Activated gamma-delta T cell (primary cell): Measurements from ENCODE around the gene RRAS.

ENCODE experiments used
- DNase-seq: peaks from one replicate; lab custom pipeline; 2025; lab: John Stamatoyannopoulos, UW
- total RNA-seq, 2 donors: gene quantifications; one replicate each; lab custom pipeline; 2026; lab: John Stamatoyannopoulos, UW

Gene RRAS
- 3.5 to 5.8 reads per million in 2 donors for total RNA-seq

DNA sequence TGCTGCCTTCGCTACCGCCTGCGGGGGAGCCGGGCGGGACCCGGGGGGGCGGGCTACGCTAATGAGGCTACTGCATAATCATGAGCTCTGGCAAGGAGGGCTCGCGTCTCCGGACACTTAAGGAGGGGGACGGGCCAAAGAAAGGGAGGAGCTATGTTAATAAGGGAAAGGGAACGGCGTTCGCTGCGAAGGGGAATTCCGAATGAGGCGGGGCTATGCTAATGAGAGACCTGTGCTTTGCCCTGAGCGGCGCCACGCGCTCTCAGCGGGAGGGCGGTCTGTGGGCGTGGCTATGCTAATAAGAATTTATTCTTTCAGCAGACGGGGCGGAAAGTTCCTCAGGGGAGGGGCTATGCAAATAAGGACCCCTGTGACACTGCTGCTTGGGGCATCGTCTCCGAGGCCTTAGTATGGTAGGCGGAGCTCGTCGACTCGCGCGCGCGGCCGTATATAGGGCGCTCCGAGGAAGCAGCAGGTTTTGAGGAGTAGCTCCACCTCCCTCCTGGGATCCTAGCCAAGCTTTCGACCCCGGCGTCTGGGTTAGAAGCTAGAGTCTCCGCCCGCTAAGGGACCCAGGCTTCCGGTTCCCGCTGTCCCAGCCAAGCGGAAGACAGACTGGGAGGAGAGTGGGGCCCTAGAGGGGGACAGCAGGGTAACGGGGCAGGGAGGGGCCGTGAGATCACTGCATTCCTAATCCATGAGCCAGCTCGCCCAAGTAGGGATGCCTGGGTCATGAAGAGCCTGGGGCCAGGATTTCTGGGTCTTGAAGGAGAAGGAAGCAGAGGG is at the start of gene RRAS:
RRAS (minus strand) TSS at position 31 of the 786 bp plus-strand sequence. CDS start 45 bp downstream, outside the sequence.
- peak; percentile 95 for DNase-seq

DNA sequence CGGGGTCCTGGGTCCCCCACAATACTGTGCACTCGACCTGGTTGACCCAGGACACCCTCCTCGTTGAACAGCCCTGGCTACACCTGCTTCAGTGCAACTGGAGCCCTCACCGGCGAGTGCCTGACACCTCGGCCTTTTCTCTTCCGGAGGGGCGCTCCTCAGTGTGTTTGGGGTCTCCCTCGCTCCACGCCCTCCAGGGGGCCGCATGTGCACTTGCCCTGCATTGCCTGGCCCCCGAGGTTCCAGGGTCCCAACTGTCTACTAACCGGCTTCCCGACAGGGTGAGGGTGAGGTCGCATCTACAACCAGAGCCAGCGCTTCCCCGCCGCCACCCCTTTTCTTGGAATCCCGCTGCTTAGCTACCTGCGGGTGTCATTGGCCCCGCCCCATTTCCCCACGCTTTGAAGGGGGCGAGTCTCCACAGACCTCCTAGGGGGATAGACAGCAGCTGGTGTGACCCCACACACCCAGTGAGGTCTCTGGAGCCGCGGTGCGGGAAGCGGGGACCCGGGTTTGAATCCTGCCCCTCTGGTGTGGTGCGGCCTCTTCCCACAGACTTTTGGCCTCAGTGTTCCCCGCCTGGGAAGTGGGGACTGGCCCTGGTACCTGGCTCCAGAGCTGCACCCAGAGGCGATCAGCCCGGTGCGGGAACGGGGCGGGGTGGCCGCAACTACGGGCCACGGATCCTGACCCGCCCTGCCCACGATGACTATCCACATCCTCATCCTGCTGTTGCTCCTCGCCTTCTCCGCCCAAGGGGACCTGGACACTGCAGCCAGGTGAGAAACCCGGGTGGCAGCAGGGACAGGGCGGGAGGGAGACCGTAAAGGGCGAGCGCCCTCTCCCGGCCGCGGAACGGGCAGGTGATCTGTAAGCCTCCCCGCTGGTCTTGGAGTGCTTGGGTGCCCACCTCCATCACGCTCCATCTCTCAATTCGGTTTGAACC is 49.5 kb upstream of the RRAS start, which contains the start of gene ADM5:
ADM5 (plus strand) TSS at position 462 of the 946 bp plus-strand sequence; CDS start at position 706, 244 bp downstream.
- no peak for DNase-seq

DNA sequence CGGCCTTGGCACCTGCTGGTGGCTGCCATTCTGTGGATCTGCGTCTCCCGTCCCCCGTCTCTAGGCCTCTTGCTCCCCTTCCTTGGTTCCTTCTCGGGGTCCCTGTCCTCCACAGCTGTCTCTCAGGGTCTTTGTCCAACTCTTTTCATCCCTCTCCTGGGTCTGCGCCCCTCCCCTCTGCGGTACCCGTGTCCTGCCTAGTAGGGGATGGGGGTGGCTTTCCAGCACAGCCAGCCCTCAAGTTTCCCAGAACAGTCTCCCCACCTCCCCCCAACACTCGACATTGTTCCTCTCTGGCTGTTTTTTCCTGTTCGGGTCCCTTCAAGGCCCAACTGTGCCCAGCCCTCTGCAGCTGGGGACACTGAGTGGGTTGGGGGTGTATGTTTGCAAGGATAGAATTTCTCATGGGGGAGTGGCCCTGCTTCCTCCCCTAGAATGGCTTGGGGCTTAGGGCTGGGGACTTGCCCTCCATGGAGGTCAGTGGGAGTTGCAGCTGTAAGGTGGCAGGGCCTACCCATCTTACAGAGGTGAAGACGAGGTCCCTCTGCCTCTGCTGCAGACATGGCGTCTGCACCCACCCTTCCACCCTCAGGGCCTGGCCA is 48.7 kb upstream of the RRAS start:
- DNase-seq: no peak

DNA sequence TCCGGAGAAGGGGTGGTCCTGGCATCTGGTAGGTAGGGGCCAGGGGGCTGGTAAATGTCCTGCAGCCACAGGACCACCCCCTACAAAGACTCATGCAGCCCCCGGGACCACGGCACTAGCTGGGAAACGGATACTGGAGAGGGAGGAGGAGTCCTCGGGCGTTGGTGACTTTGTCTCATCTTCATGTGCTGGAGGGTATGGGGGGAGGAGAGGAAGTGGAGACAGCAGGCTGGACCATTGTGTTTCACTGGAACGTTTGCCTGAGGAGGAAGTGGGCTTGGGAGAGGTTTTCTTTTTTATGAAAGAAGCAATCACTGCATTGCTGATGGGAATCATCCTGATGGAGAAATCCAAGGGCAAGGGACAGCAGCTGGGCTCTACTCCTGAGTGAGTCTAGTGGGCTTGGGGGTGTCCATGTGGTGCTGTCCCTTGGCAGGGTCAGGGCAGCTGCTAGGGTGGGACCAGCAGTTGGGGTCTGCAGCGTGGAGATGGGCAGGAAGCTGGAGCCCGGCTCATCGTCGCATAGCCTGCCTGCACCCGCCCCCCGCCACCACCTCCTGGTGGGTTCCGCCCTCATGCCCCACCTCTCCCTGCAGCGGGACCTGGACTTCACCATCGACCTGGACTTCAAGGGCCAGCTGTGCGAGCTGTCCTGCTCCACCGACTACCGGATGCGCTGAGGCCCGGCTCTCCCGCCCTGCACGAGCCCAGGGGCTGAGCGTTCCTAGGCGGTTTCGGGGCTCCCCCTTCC is 47.8 kb upstream of the RRAS start:
- no peak for DNase-seq

DNA sequence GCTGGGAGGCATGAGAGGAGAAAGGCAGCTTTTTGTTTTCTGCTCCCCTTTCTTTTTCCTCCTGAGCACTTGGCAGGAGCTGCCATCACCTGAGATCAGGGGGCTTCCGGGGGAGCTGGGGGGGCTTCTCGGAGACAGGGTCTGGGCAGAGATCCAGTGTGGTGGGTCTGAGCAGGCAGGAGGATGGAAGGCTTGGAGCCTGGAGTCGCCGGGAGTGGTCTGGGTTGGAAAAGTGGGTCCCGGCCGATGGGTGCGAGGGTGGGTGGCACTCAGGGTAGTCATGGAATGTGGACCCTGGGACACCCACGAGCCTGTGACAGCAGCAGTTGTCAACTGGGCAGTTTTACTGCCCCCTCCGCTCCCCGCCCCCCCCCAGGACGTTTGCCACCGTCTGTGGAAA is 47.2 kb upstream of the RRAS start:
- DNase-seq: no peak

DNA sequence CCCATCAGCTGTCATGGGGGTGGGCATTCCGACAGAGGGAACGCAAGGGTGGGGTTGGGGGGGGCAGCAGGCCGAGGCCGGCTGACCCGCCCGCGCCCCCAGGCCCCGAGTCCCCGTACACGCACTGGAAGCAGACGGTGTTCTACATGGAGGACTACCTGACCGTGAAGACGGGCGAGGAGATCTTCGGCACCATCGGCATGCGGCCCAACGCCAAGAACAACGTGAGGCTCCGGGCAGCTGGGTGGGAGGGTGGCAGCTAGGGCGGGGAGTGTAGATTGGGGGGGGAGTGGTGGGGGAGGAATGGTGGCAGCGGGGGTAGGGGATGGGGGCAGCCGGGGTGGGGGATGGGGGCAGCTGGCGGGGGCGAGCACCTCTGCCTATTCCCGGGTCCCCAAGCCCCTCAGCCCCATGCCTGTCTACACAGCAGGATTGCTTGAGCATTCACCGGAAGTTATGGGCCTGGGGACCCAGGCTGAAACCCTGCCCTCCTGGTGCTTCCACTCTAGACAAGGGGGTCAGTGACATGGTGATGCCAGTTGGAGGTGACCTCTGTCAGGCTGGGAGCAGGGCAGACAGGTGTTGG is 46.7 kb upstream of the RRAS start:
- no peak for DNase-seq

DNA sequence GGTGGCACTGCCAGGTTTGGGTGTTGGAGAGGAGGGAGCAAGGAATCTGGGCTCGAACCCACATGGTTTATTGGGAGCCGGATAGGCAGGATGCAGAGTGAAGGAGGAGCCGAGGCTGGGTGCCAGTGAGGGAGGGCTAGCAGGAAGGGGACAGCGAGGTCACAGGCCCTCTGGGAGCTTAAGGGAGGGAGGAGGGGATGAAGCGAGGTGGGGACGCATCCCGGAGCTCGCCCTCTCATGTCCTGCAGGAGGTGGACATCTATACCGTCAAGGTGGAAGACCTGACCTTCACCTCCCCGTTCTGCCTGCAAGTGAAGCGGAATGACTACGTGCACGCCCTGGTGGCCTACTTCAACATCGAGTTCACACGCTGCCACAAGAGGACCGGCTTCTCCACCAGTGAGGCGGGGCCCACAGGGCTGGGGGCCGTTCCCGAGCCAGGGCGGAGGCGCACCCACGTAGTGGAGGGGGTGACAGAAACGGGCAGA is 45.9 kb upstream of the RRAS start:
- no peak for DNase-seq

DNA sequence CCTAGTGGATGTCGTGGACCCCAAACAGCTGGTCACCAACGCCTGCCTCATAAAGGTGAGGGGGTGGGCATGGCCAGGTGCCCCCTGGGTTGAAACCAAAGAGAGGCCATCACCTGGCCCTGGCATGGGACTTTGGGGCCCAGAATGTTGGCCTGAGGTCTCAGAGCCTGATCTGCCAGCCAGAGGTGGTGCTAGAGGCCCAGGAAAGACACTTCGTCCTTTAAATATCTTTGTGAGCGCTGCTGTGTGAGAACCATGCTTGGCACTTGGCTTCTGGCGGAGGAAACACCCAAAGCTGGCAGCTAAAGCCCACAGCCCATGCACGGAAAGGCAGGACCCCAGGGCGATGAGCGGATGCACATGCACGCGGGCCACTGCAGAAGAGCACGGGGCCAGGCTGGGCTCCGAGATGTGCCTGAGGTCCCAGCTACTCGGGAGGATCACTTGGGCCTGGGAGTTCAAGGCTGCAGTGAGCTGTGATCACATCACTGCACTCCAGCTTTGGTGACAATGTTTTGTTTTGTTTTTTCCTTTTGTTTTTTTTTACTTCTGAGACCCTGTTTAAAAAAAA is 45.1 kb upstream of the RRAS start:
- no peak for DNase-seq

DNA sequence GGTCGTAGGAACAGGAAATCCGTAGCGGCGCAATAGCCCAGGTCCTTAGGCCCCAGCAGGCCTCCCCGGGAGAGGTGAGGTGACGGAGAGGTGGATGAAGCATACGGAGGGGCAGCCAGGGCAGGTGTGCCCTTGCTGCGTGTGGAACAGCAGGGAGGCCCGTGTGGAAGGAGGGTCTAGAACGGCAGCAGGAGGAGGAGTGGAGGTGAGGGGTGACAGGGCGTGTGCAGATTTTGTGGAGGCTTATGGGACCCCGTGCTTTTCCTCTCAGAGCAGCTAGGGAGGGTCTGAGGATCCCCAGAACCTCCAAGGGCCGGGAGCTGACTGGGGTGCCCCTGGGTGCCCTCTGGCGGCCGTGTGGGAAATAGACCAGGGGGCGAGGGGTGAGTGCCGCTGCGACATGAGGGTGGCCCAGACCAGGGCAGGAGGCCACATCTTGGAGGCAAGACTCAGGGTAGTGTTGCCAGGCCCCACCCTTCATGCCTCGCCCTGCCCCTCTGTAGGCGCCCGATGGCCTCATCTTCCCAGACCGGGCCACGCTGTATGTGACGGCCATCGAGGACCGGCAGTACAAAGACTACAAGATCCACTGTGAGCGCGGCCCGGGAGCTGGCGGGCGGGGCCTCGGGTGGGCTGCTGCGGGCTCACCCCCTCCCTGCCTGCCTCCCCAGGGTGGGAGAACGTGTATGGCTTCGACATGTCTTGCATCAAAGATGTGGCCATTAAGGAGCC is 44.5 kb upstream of the RRAS start:
- DNase-seq: no peak

DNA sequence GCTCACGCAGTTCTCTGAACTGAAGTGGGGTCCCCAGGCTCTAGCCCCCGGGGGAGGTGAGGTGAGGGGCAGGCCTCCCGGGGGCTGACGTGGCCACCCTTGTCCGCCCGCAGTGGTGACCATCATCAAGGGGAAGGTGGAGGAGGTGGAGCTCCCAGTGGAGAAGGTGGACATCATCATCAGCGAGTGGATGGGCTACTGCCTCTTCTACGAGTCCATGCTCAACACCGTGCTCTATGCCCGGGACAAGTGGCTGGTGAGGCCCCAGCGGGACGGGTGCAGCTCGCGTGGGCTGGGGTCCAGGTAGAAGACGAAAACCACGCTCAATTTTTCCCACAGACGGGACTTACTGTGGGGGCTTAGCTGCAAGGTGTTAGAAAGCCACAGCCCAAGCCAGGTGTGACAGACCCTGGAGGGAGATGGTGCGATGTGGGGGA is 43.9 kb upstream of the RRAS start:
- DNase-seq: no peak

DNA sequence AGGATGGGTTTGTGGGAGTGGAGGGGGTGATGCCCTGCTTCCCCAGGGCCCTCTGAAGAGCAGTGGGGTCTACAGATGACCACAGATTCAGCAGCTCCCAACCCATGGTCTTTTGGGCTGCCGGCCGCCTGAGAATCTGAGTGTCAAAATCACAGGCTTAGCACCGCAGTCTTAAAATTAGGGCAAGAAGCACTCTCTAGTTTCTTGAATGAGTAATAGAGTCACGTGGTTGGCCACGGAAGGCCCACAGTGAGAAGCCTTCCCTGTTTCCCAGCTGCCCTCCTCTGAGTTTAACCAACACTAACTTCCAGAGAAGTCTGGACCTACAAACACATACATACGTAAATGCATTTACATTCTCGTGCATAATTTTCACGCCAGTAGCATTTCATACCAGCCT is 42.3 kb upstream of the RRAS start:
- no peak for DNase-seq

DNA sequence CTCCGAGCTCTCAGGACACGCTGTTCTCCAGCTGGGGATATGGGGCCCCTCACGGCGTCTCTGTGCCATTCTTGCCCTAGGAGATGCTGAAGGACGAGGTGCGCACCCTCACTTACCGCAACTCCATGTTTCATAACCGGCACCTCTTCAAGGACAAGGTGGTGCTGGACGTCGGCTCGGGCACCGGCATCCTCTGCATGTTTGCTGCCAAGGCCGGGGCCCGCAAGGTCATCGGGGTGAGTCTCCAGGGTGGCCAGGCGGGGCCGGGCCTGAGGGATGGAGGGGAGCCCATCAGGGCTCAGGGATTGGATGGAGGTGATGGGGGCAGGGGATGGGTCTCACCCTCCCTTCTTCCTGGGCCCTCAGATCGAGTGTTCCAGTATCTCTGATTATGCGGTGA is 41.9 kb upstream of the RRAS start:
- no peak for DNase-seq

DNA sequence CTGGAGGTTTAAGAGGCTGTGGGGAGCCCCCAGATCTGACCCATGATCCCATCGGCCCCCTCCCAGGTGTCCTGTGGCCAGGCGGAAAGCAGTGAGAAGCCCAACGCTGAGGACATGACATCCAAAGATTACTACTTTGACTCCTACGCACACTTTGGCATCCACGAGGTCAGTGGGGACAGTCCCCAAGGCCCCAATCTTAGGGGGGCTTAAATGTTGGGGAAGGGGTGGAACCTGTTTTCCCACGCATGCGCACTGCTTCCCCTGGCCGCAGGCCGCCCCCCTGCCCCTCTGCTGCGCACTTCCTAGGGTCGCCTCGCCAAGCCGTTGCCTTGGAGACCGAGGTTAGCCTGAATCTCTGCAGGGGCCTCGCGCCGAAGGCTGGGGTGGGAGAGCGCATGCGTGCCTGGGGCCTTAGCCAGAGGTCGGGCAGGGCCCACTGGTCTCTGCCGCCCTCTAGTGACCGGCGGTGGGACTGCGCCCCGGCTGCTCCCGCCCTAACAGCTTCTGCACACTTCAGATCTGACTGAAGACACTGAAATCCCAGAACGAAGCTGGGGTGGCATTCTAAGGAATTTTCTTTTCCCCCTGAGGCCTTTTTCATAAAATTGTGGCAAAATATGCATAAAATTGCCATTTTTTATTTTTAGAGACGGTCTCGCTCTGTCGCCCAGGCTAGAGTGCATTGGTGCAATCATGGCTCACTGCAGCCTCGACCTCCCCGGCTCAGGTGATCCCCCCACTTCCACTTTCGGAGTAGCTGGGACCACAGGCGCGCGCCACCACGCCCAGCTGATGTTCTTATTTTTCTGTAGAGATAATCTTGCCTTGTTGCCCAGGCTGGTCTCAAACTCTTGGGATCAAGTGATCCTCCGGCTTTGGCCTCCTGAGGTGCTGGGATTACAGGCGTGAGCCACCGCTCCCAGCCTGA is 40.7 kb upstream of the RRAS start:
- peak; percentile 87 for DNase-seq

DNA sequence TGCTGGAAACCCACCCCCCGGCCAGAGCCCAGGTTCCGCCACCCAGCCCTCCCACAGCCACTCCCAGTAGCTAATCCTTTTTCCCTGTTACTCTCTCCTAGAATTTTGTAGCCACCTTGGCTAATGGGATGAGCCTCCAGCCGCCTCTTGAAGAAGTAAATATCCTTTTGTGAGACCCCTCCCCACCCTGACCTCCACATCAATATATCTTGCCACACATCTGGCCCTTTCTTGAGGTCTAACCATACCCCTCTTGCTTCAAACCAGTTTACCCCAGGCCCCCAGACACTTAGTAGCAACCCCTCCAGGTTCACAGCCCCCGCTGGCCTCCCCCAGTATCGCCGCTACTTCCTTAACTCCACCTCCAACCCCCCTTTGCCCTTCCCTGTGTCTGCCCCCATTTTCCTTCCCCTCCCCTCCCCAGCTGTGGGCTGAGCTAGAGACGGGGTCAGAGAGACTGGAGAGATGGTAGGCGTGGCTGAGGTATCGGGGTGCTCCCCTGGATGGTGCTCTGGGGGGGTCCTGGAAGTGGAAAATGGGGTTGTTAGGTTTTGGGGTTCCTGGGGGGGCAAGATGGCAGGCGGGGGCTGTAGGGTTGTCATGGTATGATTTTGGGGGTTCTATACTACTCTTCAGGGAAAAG is 39.9 kb upstream of the RRAS start:
- no peak for DNase-seq

DNA sequence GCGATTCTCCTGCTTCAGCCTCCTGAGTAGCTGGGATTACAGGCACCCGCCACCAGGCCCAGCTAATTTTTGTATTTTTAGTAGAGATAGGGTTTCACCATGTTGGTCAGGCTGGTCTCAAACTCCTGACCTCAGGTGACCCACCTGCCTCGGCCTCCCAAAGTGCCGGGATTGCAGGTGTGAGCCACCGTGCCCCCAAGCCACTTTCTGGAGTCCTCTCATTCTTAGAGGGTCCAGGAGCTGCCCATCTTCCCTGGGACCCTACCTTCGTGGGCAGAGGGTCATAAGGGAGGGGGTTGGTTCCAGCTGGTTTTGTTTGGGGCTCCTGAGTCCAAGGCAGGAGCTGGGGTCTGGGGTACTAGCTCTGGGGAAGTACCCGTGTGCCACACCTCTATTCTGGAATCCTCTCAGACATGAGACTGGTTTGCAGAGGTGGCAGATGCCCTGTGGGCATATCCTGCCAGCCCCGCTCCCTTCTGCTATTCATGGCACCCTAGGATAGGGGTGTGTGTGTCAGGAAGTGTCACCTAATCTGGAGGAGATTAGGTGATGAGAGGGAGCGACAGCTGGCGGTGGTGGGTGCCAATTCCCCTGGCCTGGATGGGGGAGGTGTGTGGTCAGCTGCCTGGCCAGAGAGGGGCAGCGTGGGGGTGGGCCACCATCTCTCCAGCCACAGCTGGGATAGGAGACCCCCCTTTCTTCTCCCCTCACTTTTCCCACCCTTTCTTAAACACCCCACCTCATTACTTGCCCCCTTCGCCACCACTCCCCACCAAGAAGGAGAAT is 39.2 kb upstream of the RRAS start:
- no peak for DNase-seq

DNA sequence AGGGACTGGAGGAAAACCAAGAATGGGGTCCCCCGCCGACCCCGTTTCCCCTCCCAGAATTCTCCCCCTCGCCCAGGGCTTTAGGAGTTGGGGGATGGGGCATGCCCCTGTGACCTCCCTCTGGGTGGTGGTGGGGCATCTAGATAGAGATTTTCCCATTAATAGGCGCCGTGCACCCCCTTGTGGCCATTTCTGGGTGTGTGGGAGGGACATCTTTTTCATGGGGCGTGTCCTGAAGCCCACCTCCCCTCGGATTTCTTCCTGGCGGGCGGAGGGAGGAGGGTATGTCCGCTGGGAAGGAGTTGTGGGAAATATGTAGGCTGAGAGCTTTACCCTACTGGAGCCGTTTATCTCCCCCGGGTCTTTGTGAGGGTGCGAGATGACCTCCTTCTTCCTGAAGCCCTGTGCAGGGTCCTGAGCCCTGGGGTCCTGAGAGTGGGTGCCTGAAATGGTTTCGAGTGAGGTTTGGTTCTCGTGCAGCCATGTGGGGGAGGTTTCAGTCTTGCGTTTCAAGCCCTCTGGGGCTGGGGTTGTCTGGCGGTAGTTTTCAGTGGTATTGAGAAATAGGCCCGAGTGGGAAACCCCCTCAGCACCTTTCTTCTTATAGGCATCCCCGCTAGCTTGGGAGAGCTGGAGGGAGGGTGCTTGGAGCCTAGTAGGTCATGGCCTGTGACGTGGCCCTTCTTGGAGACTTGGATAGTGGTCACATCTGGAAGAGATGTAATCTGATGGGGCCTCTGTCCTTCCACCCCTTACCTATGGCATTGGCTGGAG is 38.1 kb upstream of the RRAS start:
- DNase-seq: no peak
